OCI-LY1 (cell line): ENCODE measurements around the gene PKNOX2.

ENCODE experiments used
- H2AFZ ChIP-seq: fragments of 200-600 bp; sonication (generic), shearing (Covaris generic); 2 replicates; pipeline ENCODE4 v1.6.0; 2014; ENCODE audit warnings: antibody characterized with exemption, mild to moderate bottlenecking, low read length
- H3F3A ChIP-seq: fragments of 200-600 bp; sonication (generic), shearing (Covaris generic); 2 replicates; pipeline ENCODE4 v1.6.0; 2014; ENCODE audit warnings: mild to moderate bottlenecking, antibody characterized with exemption, low read length, moderate library complexity; ENCODE audit not compliant: insufficient read depth
- H3K27ac ChIP-seq: fragments of 200-600 bp; sonication (generic); 2 replicates; pipeline ENCODE4 v1.5.1; 2014; ENCODE audit warnings: low read length, mixed run types, mild to moderate bottlenecking, low read depth; ENCODE audit not compliant: poor library complexity, severe bottlenecking
- H3K27me3 ChIP-seq: fragments of 200-600 bp; sonication (generic); 2 replicates; pipeline ENCODE4 v1.6.0; 2014; ENCODE audit warnings: antibody characterized with exemption, mild to moderate bottlenecking, low read length, moderate library complexity; ENCODE audit not compliant: insufficient read depth
- H3K36me3 ChIP-seq: fragments of 200-600 bp; sonication (generic); 2 replicates; pipeline ENCODE4 v1.6.1; 2014; ENCODE audit warnings: mild to moderate bottlenecking, antibody characterized with exemption, low read length, moderate library complexity, mixed read lengths; ENCODE audit not compliant: insufficient read depth
- H3K4me1 ChIP-seq: fragments of 200-600 bp; sonication (generic); 2 replicates; pipeline ENCODE4 v1.5.1; 2014; ENCODE audit warnings: mild to moderate bottlenecking, low read length, moderate library complexity; ENCODE audit not compliant: insufficient read depth, severe bottlenecking
- H3K4me2 ChIP-seq: fragments of 200-600 bp; sonication (generic), shearing (Covaris generic); 2 replicates; pipeline ENCODE4 v1.6.1; 2014; ENCODE audit warnings: low read length
- H3K4me3 ChIP-seq: fragments of 200-600 bp; sonication (generic); 2 replicates; pipeline ENCODE4 v1.5.1; 2014; ENCODE audit warnings: low read length, low read depth, mild to moderate bottlenecking, mixed read lengths; ENCODE audit not compliant: poor library complexity, severe bottlenecking
- H3K79me2 ChIP-seq: fragments of 200-600 bp; shearing (Covaris generic); 2 replicates; pipeline ENCODE4 v1.6.1; 2016; ENCODE audit warnings: mixed run types, low read length, mixed read lengths; ENCODE audit not compliant: insufficient read depth
- H3K9ac ChIP-seq: fragments of 200-600 bp; sonication (generic), shearing (Covaris generic); 2 replicates; pipeline ENCODE4 v1.6.1; 2014; ENCODE audit warnings: mild to moderate bottlenecking, low read length, mixed read lengths
- H3K9me2 ChIP-seq: fragments of 200-600 bp; sonication (generic), shearing (Covaris generic); 2 replicates; pipeline ENCODE4 v1.6.1; 2014; ENCODE audit warnings: low read depth, mild to moderate bottlenecking, low read length, mixed read lengths
- H3K9me3 ChIP-seq: fragments of 200-600 bp; shearing (Covaris generic); 2 replicates; pipeline ENCODE4 v1.6.1; 2014; ENCODE audit warnings: low read length, mixed read lengths
- H4K20me1 ChIP-seq: fragments of 200-600 bp; sonication (generic), shearing (Covaris generic); 2 replicates; pipeline ENCODE4 v1.6.0; 2016; ENCODE audit warnings: mild to moderate bottlenecking, low read length; ENCODE audit not compliant: insufficient read depth
- CTCF ChIP-seq: fragments of 200-600 bp; sonication (generic), shearing (Covaris generic); IDR thresholded peaks from 2 replicates; pipeline ENCODE4 v1.5.1; 2017; ENCODE audit warnings: mild to moderate bottlenecking, antibody characterized with exemption, low read length, moderate library complexity, mixed read lengths
- EZH2 ChIP-seq: fragments of 200-600 bp; sonication (generic), shearing (Covaris generic); IDR thresholded peaks from 2 replicates; pipeline ENCODE4 v1.8.0; 2017; ENCODE audit warnings: borderline replicate concordance, mixed run types, mild to moderate bottlenecking, antibody characterized with exemption, low read length, moderate library complexity, mixed read lengths

The PKNOX2 gene

GRCh38 chr11:125287491-125288210, 123.1 kb downstream of the PKNOX2 start:
- Histone ChIP-seq H3K27ac (no peak overlapping the region), H4K20me1 (no peaks in the 10 kb centered on the region), H3K4me3 (no peak overlapping the region), H3K9ac (no peak overlapping the region), H3F3A (no peaks in the 10 kb centered on the region), H3K9me2 (no peaks in the 10 kb centered on the region), H2AFZ (no peak overlapping the region), H3K9me3 (no peaks in the 10 kb centered on the region), H3K36me3 (no peaks in the 10 kb centered on the region), H3K4me2 (no peak overlapping the region), H3K79me2 (no peaks in the 10 kb centered on the region), H3K4me1 (no peaks in the 10 kb centered on the region), H3K27me3 (no peaks in the 10 kb centered on the region)
- no peak for TF ChIP-seq CTCF
- TF ChIP-seq EZH2, result no peak

- Histone ChIP-seq H3K9me3 (no peaks in the 10 kb centered on the region), H3K36me3 (no peaks in the 10 kb centered on the region), H3K9me2 (no peaks in the 10 kb centered on the region), H4K20me1 (no peaks in the 10 kb centered on the region), H3K4me3 (no peak overlapping the region), H3K9ac (no peak overlapping the region), H3K4me2 (no peak overlapping the region), H3F3A (no peaks in the 10 kb centered on the region), H2AFZ (no peak overlapping the region), H3K27ac (no peak overlapping the region), H3K27me3 (no peaks in the 10 kb centered on the region), H3K4me1 (no peaks in the 10 kb centered on the region), H3K79me2 (no peaks in the 10 kb centered on the region)
- no peak for TF ChIP-seq EZH2
- TF ChIP-seq CTCF, result no peak
These were observed 125.0 kb downstream of the PKNOX2 start for GRCh38 chr11:125289419-125290098.

- H3K9ac ChIP-seq, result no peak overlapping the region
- H3K4me2 ChIP-seq, result no peak overlapping the region
- no peaks in the 10 kb centered on the region for H4K20me1 ChIP-seq
- no peaks in the 10 kb centered on the region for H3K79me2 ChIP-seq
- no peaks in the 10 kb centered on the region for H3K36me3 ChIP-seq
- no peaks in the 10 kb centered on the region for H3K9me2 ChIP-seq
- no peaks in the 10 kb centered on the region for H3K27me3 ChIP-seq
- H3F3A ChIP-seq, result no peaks in the 10 kb centered on the region
- no peaks in the 10 kb centered on the region for H3K4me1 ChIP-seq
- H3K27ac ChIP-seq, result no peak overlapping the region
- no peak for TF ChIP-seq CTCF
- no peak for TF ChIP-seq EZH2
- no peak overlapping the region for H2AFZ ChIP-seq
- H3K4me3 ChIP-seq, result no peak overlapping the region
- H3K9me3 ChIP-seq, result no peaks in the 10 kb centered on the region
These were observed 125.7 kb downstream of the PKNOX2 start for GRCh38 chr11:125290263-125290662.
